Mucosa of gallbladder (tissue), 1 donor: ENCODE data around the gene HELZ2. TPM values are rescaled to one million over a fixed set of nuclear protein-coding genes. Genes with fewer than 3 reads are reported as not detected.

Source experiments
- DNase-seq: peaks from one replicate; pipeline ENCODE4 v3.0.0-alpha.2; 2020; ENCODE audit warnings: low spot score
- total RNA-seq: library from RNA; stranded (reverse); gene quantifications from one replicate; pipeline ENCODE4 v1.2.1, GENCODE V29; 2021
- donor health status: DM: no; HTN: no; CAD: no.

HELZ2 gene
- total RNA-seq, 1 donor from 2014 or later = 48.9 TPM

- DNase-seq = peak; percentile 78
Measured at GRCh38 chr20:63553251-63553932, 20.6 kb downstream of the HELZ2 start.

GRCh38 chr20:63552481-63553249 is 21.4 kb downstream of the HELZ2 start:
- no peak for DNase-seq

GRCh38 chr20:63551068-63551467 is 23.0 kb downstream of the HELZ2 start:
- DNase-seq = no peak

DNA sequence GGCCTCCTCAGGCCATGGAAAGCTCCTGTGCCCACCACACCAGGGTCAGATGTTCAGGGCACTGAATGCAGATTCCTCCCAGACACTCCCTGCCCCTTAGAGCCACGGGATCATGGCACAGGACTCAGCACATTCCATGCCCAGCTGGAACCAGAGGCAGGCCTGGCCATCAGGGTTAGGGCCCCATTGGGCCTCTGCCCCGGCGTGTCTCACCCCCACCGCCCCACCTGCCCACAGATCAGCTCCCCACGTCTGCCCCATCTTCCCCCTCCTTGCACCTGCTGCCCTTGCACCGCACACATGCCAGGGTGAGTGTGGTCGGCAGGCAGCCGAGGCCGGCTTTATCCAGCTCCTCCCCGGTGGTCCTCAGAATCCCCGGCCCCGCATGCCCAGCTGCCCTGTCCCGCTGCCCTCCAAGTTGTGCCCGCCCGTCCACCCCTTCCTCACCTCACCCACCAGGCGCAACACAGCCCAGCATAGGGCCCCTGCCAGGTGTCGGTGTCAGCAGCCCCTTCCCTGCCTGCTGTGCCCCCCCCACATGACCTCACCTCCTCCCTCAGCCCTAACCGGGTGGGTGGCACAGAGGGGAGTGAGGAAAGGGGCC is 24.3 kb downstream of the HELZ2 start:
- DNase-seq = no peak

DNA sequence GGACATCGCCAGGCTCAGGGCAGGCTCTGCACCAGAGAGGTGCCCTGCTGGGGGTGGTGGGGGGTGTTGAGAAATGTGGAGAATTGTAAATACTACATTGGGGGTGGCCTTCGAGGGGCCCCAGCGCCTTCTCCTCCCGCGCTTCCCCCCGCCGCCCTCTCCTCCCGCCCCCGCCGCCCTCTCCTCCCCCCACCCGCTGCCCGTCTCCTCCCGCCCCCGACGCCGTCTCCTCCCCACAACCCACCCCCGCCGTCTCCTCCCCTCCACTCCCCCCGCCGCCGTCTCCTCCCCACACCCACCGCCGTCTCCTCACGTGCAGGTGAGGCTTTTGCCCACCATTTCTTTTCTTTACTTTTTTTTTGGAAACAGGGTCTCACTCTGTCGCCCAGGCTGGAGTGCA is 25.0 kb downstream of the HELZ2 start:
- DNase-seq = no peak

- DNase-seq = no peak
Measured at GRCh38 chr20:63548542-63548941, 25.5 kb downstream of the HELZ2 start.

DNA sequence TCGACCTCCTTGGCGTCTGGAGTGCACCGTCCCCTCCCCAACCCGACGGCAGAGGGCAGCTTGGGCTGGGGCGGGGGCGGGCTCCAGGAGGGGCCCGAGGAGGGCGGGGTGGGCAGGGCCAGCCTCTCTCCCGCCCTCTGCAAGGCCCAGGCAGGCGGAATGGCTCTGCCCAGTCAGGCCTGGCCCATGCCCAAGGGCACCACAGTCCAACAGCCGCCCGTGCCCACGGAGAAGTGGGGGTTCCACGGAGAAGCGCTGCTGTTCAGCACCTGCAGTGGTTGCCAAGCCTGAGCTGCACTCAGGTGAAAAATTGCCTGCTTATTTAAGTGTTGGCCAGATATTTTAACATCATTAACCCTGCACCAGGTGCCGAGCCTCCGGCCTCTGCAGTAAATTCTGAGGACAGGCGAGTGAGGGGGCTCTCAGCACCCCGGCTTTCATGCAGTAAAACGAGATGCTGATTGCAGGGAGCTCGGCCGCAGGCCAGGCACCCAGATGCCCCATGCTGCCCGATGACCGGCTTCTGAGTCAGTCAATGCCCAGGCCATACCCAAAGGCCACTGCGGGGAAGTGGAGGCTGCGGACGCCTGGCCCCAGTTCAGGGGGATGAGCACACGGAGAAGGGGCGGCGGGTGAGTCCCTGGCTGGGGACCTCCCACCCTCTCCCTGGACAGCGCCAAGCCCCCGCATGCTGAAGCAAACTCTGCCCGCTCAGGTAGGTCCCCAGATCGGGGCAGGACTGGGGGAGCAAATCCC is 26.1 kb downstream of the HELZ2 start, which contains the start of gene SRMS:
SRMS (minus strand) TSS at position 25 of the 756 bp plus-strand sequence. CDS start 286 bp downstream, outside the sequence.
- no peak for DNase-seq

GRCh38 chr20:63546956-63547724 is 26.9 kb downstream of the HELZ2 start:
- no peak for DNase-seq

DNA sequence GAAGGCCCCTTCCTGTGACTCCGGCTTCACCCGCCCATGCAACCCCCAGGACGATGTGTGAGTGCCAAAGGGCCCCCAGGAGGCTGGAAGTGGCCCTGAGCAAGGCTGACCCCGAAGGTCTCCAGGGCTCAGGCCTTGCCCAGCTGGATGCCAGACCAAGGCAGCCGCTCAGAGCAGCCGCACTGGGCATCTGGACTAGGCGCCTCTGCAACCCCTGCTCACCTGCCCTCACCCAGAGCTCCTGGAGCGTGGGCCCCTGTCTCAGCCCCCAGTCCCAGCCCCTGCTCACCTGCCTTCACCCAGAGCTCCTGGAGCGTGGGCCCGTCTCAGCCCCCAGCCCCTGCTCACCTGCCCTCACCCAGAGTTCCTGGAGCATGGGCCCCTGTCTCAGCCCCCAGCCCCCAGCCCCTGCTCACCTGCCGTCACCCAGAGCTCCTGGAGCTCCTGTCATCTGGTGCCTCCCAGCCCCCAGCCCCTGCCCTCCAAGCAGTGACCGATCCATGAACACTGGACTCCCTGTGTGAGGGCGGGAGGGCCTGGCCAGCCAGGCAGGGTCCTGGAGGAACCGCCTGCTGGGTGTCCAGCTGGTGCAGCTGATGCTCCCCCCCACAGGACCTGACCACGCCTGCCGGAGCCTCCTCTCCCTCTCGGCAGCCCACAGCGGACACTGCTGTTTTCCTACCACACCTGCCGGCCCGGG is 27.6 kb downstream of the HELZ2 start:
- no peak for DNase-seq

DNA sequence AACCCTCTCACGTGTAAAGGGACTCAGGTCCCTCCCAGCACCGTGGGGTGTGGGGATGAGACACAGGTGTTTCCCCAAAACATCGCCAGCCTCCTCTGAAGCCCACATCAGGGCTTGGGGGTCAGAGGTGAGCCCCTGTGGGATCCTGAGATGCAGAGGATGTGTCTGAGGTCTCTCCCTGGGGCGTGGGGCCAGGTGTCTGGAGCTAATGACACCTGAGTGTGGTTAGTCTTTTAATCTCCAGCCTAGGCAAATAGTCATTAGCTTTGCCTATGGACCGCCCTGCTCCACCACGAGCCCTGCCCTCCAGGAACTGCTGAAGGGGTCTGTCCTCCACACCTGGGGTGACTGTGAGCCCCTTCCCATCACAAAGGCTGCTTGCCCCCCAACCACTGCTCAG is 28.2 kb downstream of the HELZ2 start:
- DNase-seq = no peak

DNA sequence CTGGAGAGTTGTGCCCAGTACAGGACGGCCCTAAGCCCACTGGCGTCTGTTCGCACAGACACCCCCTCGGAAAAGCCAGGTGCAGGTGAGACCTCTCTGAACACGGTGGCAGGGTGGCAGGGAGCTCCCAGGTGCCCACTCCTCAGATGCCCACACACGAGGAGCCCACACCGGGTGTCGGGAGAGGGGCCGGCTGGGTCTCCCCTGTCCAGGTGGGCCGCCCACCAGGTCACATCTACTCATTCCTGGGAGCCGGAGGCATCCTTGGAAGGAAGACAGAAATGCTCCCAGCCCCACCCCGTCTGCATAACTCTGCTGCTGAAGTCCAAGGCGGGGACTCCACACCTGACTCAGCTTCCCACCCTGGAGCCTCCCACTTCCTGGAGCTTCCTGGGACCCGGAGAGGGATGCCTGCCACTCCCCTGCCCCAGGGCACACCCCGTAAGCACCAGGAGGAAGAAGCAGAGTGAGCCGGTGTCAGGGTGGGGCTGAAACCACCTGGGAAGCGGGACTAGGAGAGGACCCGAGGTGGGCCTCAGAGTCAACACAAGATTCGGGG is 29.0 kb downstream of the HELZ2 start:
- peak; percentile 62 for DNase-seq

- no peak for DNase-seq
Measured at GRCh38 chr20:63544241-63544957, 29.6 kb downstream of the HELZ2 start.

- no peak for DNase-seq
Measured at GRCh38 chr20:63543733-63544132, 30.3 kb downstream of the HELZ2 start.

DNA sequence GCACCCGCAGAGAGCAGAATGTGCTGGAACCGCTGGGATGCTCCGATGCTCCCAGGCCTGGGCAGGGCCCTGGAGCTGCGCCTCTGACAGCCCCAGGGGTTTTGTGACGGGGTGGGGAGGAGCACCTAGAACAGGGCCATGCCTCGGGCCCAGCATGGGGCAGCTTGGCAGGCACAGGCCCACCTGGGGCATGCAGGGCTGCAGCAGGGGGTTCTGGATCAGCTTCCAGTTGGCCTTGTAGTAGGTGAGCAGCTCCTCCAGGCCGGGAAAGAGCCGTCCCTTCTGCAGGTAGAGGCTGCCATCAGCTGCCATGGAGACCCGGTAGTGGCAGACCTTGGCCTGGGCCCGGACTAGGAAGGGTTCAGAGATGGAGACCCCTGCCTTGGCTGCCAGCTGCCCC is 30.9 kb downstream of the HELZ2 start:
- DNase-seq = no peak

DNA sequence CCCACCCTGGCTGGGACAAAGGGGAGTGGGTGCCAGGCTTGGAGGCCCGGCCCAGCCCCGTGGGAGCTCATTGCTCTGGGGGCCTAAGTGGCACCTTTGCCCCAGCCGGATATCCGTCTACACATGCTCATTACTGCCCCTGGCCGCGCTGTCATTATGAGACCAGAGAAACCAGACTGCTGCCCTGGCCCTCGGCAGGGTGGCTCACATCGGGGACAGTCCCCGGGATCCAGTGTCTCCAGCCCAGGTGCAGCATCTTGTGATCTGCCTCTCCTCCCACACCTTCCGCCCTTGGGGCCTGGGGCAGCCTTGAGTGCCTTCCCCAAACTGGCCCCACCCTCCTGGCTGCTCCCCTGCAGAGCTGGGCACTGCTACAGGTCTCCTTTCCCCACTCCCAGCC is 31.3 kb downstream of the HELZ2 start:
- DNase-seq = no peak

GRCh38 chr20:63542031-63542559 is 31.9 kb downstream of the HELZ2 start:
- no peak for DNase-seq

- no peak for DNase-seq
Measured at GRCh38 chr20:63541371-63541770, 32.7 kb downstream of the HELZ2 start.

DNA sequence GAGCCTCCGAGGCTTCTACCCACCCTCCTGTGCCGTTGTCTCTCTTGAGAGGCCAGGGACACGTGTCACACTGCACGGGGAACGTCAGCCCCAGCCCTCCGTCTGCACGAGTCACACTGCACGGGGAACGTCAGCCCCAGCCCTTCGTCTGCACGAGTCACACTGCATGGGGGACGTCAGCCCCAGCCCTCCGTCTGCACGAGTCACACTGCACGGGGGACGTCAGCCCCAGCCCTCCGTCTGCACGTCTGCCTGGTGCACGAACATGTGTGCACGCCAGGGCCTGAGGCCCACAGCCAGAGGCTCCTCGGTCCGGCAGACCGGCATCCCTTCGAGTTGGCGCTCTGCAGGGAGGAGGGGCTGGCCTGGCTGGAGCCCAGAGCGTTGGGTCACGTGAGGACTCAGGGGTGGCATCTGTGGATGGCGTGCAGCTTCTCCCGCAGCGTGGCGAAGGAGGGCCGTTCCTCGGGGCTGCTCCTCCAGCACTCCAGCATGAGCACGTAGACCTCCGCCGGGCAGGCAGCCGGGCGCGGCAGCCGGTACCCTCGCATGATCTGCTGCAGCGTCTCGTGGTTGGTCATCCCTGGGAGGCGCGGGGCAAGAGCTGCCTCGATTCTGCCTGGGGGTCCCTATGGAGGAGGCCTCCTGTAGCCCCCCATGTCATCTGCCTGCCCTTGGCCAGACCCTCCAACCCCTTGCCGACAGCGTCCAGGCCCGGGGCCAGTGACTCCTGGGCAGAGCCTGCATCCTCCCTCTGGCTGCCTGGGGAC is 33.4 kb downstream of the HELZ2 start:
- DNase-seq = no peak
